ENCODE results near the gene MOBP. TPM values are rescaled to one million over a fixed set of nuclear protein-coding genes. Genes with fewer than 3 reads are reported as not detected.

The MOBP gene
- total RNA-seq, 1 experiment from 2014 or later, result not detected

GRCh38 chr3:39435006-39435748 is 32.3 kb upstream of the MOBP start:
- BruUV-seq (replicated peaks), result no TSS peak
- no peaks in the 10 kb centered on the region for H3K9me2 ChIP-seq (replicated peaks; ENCODE audit: low read length)
- peaks cover 16% of the 10 kb centered on the region for H3K4me1 ChIP-seq (ENCODE audit: insufficient read depth, low read length)
- CTCF ChIA-PET, result no interaction called here
- no peak overlapping the region for H3K4me2 ChIP-seq (ENCODE audit: low read length)
- no peak overlapping the region for H2AFZ ChIP-seq (ENCODE audit: low read length)
- POLR2A ChIA-PET (ENCODE audit: unreplicated experiment), result no interaction called here
- DNase-seq (no peak), ATAC-seq (no peak)
- no peaks in the 10 kb centered on the region for H3K36me3 ChIP-seq (ENCODE audit: low read depth, low read length)
- H3K4me3 ChIP-seq (ENCODE audit: low read length), result no peak overlapping the region
- no peak for TF ChIP-seq CTCF (conservative IDR thresholded peaks at IDR 0.05; ENCODE audit: low read depth, low read length)
- H3K9ac ChIP-seq (ENCODE audit: low read length), result no peak overlapping the region
- H3K27ac ChIP-seq (ENCODE audit: low read length), result no peak overlapping the region
- no peaks in the 10 kb centered on the region for H4K20me1 ChIP-seq (ENCODE audit: low read length)
- H3K27me3 ChIP-seq (ENCODE audit: low read length), result no peaks in the 10 kb centered on the region
- no peaks in the 10 kb centered on the region for H3F3A ChIP-seq (ENCODE audit: low read length, unreplicated experiment)
- no peaks in the 10 kb centered on the region for H3K9me3 ChIP-seq (ENCODE audit: low read length)
- intact Hi-C loops (cut with micrococcal nuclease), result no loop called here
- H3K79me2 ChIP-seq (ENCODE audit: low read length), result no peaks in the 10 kb centered on the region

GRCh38 chr3:39438880-39439279 is 28.6 kb upstream of the MOBP start:
- no peaks in the 10 kb centered on the region for H3K79me2 ChIP-seq (ENCODE audit: low read length)
- no peak for TF ChIP-seq CTCF (conservative IDR thresholded peaks at IDR 0.05; ENCODE audit: low read depth, low read length)
- TF ChIP-seq EZH2phosphoT487 (IDR thresholded peaks at IDR 0.05; ENCODE audit: borderline replicate concordance, low read length), result no peak
- TF ChIP-seq EZH2 (IDR thresholded peaks at IDR 0.05; ENCODE audit: low read length, unreplicated experiment), result no peak
- POLR2A ChIA-PET (ENCODE audit: unreplicated experiment), result no interaction called here
- H3K9me3 ChIP-seq (ENCODE audit: low read length), result no peaks in the 10 kb centered on the region
- H3K9me2 ChIP-seq (replicated peaks; ENCODE audit: low read length), result no peaks in the 10 kb centered on the region
- H2AFZ ChIP-seq (ENCODE audit: low read length), result no peak overlapping the region
- DNase-seq (no peak), ATAC-seq (no peak)
- H3K4me1 ChIP-seq (ENCODE audit: insufficient read depth, low read length), result 0 out of 2 replicates have a peak, but pooled peaks cover under 1% of the 10 kb centered on the region
- no peaks in the 10 kb centered on the region for H3F3A ChIP-seq (ENCODE audit: low read length, unreplicated experiment)
- no peaks in the 10 kb centered on the region for H3K36me3 ChIP-seq (ENCODE audit: low read depth, low read length)
- no peaks in the 10 kb centered on the region for H3K27me3 ChIP-seq (ENCODE audit: low read length)
- no peak overlapping the region for H3K9ac ChIP-seq (ENCODE audit: low read length)
- no TSS peak for BruUV-seq (replicated peaks)
- no peak overlapping the region for H3K4me2 ChIP-seq (ENCODE audit: low read length)
- intact Hi-C loops (cut with micrococcal nuclease), result no loop called here
- CTCF ChIA-PET, result no interaction called here
- no peaks in the 10 kb centered on the region for H4K20me1 ChIP-seq (ENCODE audit: low read length)
- H3K4me3 ChIP-seq (ENCODE audit: low read length), result no peak overlapping the region
- no peak overlapping the region for H3K27ac ChIP-seq (ENCODE audit: low read length)

DNA sequence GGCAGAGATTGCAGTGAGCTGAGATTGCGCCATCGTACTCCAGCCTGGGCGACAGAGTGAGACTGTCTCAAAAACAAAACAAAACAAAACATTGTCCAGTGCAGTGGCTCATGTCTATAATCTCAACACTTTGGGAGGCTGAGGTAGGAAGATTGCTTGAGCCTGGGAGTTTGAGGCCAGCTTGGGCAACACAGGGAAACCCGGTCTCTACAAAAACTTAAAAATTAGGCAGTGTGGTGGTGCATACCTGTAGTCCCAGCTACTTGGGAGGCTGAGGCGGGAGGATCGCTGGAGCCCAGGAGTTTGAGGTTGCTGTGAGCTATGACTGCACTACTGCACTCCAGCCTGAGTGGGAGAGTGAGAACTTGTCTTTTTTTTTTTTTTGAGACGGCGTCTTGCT is 27.2 kb upstream of the MOBP start:
- Histone ChIP-seq H3K9ac (ENCODE audit: low read length) (no peak overlapping the region), H3K79me2 (ENCODE audit: low read length) (no peaks in the 10 kb centered on the region), H3K4me2 (ENCODE audit: low read length) (no peak overlapping the region), H3K4me1 (ENCODE audit: insufficient read depth, low read length) (no peaks in the 10 kb centered on the region), H2AFZ (ENCODE audit: low read length) (no peak overlapping the region), H3K4me3 (ENCODE audit: low read length) (no peak overlapping the region), H3F3A (ENCODE audit: low read length, unreplicated experiment) (no peaks in the 10 kb centered on the region), H3K36me3 (ENCODE audit: low read depth, low read length) (no peaks in the 10 kb centered on the region), H3K27me3 (ENCODE audit: low read length) (no peaks in the 10 kb centered on the region), H3K9me3 (ENCODE audit: low read length) (no peaks in the 10 kb centered on the region), H3K27ac (ENCODE audit: low read length) (no peak overlapping the region), H4K20me1 (ENCODE audit: low read length) (no peaks in the 10 kb centered on the region), H3K9me2 (replicated peaks; ENCODE audit: low read length) (no peaks in the 10 kb centered on the region)
- ChIA-PET POLR2A (ENCODE audit: unreplicated experiment) (no interaction called here), CTCF (no interaction called here)
- DNase-seq, result no peak
- intact Hi-C loops (cut with micrococcal nuclease), result no loop called here
- no peak for ATAC-seq
- BruUV-seq (replicated peaks), result no TSS peak
- TF ChIP-seq EZH2phosphoT487 (IDR thresholded peaks at IDR 0.05; ENCODE audit: borderline replicate concordance, low read length) (no peak), CTCF (conservative IDR thresholded peaks at IDR 0.05; ENCODE audit: low read depth, low read length) (no peak), EZH2 (IDR thresholded peaks at IDR 0.05; ENCODE audit: low read length, unreplicated experiment) (no peak)

All from PC-3 (cell line).